Measurements from ENCODE around the gene GMPPB. TPM values are rescaled to one million over a fixed set of nuclear protein-coding genes. Genes with fewer than 3 reads are reported as not detected.
A peak's percentile ranks its signal among the peaks of the same experiment; 100 is the strongest.
"Not testable (repeated sequence)": the region's sequence is repeated elsewhere in the genome, so short reads cannot be mapped to it uniquely, and the experiment has no call there.

The GMPPB gene
- total and polyA plus RNA-seq, 12 donors = 8.7 to 48.8 (median 12.9) TPM

DNA sequence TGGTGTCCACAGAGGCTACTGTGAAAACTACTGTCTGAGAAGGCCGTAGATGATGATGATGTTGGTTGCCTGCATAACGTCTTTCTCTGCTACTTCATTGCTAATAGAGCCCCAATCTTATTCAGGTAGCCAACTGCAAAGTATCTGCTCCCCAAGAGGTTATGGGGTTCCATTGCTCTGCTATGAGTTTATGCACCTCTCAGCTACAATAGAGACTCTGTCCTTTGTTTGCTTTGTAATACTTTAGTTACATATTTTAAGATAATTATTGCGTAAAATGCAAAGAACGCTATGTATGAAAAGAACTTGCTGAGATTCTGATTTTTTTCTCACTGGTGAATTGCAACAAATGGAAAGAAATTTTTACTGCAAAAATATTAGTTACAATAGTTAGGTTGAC is 27.8 kb upstream of the GMPPB start:
- no peak for TF ChIP-seq CTCF (IDR thresholded peaks at IDR 0.05)

GRCh38 chr3:49750056-49750455 is 26.3 kb upstream of the GMPPB start:
- ATAC-seq (peak in 4 of 8 donors; percentile 24 to 53 (median 34)), DNase-seq (no peak)
- no peak overlapping the region for H3K27ac ChIP-seq
- peaks cover 0 to 21% (median 12%) of the 10 kb centered on the region in 9 donors for H3K4me1 ChIP-seq
- intact Hi-C loops (cut with DNase I) = no loop called here
- WGBS, 2 donors = 85 to 86% methylated on average over 4 of the region's 4 CpGs
- no peaks in the 10 kb centered on the region for H3K27me3 ChIP-seq
- no peak overlapping the region for H3K4me3 ChIP-seq
- H3K9me3 ChIP-seq = no peaks in the 10 kb centered on the region
- H3K36me3 ChIP-seq = peaks cover 0 to 49% (median 0%) of the 10 kb centered on the region in 9 donors
- no peak for TF ChIP-seq CTCF (IDR thresholded peaks at IDR 0.05)

More for the DNA sequence above, 27.8 kb upstream of the GMPPB start:
- intact Hi-C loops (cut with DNase I) = no loop called here
- Histone ChIP-seq H3K4me3 (no peak overlapping the region), H3K27ac (no peak overlapping the region), H3K4me1 (peaks cover 0 to 25% (median 12%) of the 10 kb centered on the region in 9 donors), H3K9me3 (no peaks in the 10 kb centered on the region), H3K36me3 (peaks cover 0 to 35% (median 0%) of the 10 kb centered on the region in 9 donors), H3K27me3 (no peaks in the 10 kb centered on the region)
- WGBS, 2 donors = 95 to 97% methylated on average over 4 of the region's 4 CpGs
- DNase-seq (no peak), ATAC-seq (no peak)

DNA sequence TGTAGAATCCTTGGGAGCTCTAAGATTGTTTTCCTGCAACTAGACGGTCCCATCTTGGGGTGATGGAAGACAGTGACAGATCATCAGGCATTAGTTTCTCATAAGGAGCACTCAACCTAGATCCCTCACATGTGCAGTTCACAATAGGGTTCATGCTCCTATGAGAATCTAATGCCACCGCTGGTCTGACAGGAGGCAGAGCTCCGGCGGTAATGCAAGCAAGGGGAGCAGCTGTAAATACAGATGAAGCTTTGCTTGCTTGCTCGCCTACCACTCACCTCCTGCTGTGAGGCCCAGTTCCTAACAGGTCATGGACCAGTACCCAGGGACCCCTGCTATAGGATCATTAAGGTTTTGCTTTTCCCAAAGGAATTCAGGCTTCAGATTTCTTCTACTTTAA is 25.1 kb upstream of the GMPPB start:
- Histone ChIP-seq H3K4me1 (peaks cover 0 to 14% (median 4%) of the 10 kb centered on the region in 9 donors), H3K36me3 (peaks cover 0 to 61% (median 0%) of the 10 kb centered on the region in 9 donors)
- H3K4me3 ChIP-seq; H3K27ac ChIP-seq; ATAC-seq; DNase-seq; H3K9me3 ChIP-seq; H3K27me3 ChIP-seq; intact Hi-C loops (cut with DNase I): not testable (repeated sequence)
- WGBS, 2 donors = 91 to 92% methylated on average over 5 of the region's 5 CpGs

DNA sequence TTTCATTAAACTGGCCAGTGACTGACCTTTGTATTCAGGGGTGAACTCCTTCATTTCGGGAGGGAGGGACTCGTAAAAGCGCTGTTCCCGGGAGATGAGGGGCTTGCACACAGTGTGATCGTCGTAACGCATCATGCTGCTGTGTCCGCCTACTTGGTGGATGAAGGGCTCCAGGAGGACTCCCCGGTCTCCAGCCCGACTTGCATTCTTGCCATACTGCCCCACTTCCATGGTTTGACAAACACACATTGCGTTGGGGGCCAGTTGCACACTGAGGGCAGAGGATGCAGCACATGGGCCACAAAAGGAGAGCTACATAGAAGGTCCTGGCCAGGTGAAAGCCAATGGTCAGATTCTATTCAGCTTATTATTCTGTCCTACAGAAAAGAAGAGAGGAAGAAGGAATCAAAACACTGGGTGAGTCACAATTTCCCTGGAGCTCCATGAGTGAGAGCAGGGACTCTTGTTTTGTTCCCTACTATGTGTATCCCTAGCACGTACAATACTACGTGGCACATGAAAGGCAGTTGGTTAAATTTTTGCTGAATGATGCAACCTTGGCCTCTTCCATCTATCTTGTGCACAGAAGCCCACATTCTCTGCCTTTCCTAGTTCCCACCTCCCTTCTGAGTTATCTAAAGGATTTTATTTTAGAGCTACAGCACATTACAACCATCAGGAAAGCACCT is 24.2 kb upstream of the GMPPB start:
- Histone ChIP-seq H3K36me3 (peaks cover 0 to 69% (median 0%) of the 10 kb centered on the region in 9 donors), H3K4me3 (no peak overlapping the region), H3K4me1 (peaks cover 0 to 12% (median 0%) of the 10 kb centered on the region in 9 donors), H3K9me3 (no peaks in the 10 kb centered on the region), H3K27me3 (no peaks in the 10 kb centered on the region), H3K27ac (no peak overlapping the region)
- ATAC-seq (no peak), DNase-seq (no peak)
- 91 to 93% methylated on average over 13 of the region's 13 CpGs for WGBS, 2 donors
- intact Hi-C loops (cut with DNase I) = no loop called here
- TF ChIP-seq CTCF (IDR thresholded peaks at IDR 0.05) = no peak

- ATAC-seq (no peak), DNase-seq (no peak)
- no peaks in the 10 kb centered on the region for H3K27me3 ChIP-seq
- intact Hi-C loops (cut with DNase I) = no loop called here
- H3K4me1 ChIP-seq = peaks cover 0 to 12% (median 0%) of the 10 kb centered on the region in 9 donors
- no peak overlapping the region for H3K27ac ChIP-seq
- H3K36me3 ChIP-seq = peaks cover 0 to 88% (median 0%) of the 10 kb centered on the region in 9 donors
- H3K4me3 ChIP-seq = no peak overlapping the region
- no peak for TF ChIP-seq CTCF (IDR thresholded peaks at IDR 0.05)
- 94 to 98% methylated on average over 2 of the region's 2 CpGs for WGBS, 2 donors
- H3K9me3 ChIP-seq = no peaks in the 10 kb centered on the region
These were observed 22.2 kb upstream of the GMPPB start for GRCh38 chr3:49745986-49746385.
